Spinal cord (tissue), 10 donors: ENCODE data around the gene SPINK6. TPM values are rescaled to one million over a fixed set of nuclear protein-coding genes. Genes with fewer than 3 reads are reported as not detected.

ENCODE experiments used
- DNase-seq, 6 donors: peaks; one replicate each; pipeline versions ENCODE4 v3.0.0 to v3.0.0-alpha.2; 2013 to 2015; ENCODE audit warnings: low spot score in 6 of 6, low read depth in 4 of 6
- H3K27ac ChIP-seq: one replicate; pipeline ENCODE4 v1.5.1; 2013; ENCODE audit warnings: low read depth, low read length, control low read depth
- H3K27me3 ChIP-seq: one replicate; pipeline ENCODE4 v1.6.1; 2013; ENCODE audit warnings: low read length; ENCODE audit not compliant: control insufficient read depth, insufficient read depth
- H3K36me3 ChIP-seq: one replicate; pipeline ENCODE4 v1.6.1; 2013; ENCODE audit warnings: low read length; ENCODE audit not compliant: control insufficient read depth, insufficient read depth
- H3K4me1 ChIP-seq: one replicate; pipeline ENCODE4 v1.6.1; 2013; ENCODE audit warnings: low read length; ENCODE audit not compliant: control insufficient read depth, insufficient read depth
- H3K4me3 ChIP-seq: one replicate; pipeline ENCODE4 v1.5.1; 2013; ENCODE audit warnings: low read depth, low read length, control low read depth
- H3K9me3 ChIP-seq: one replicate; pipeline ENCODE4 v1.6.1; 2013; ENCODE audit warnings: low read length; ENCODE audit not compliant: control insufficient read depth, insufficient read depth
- WGBS: methylation state at CpG from one replicate; pipeline ENCODE4 v1.1.5; 2013; ENCODE audit warnings: missing lambda C conversion rate; ENCODE audit not compliant: insufficient coverage; 5-methylcytosine and 5-hydroxymethylcytosine counted together
- polyA plus RNA-seq, 2 donors: library from polyadenylated mRNA; unstranded; fragments of 120-200 nt; gene quantifications; one replicate each; pipeline ENCODE4 v1.2.1, GENCODE V29; 2013; ENCODE audit not compliant: insufficient read length in 2 of 2
- total RNA-seq, 2 donors: library from RNA; depleted of rRNA in 1 of 2; stranded (reverse); fragments of 120-200 nt in 1 of 2; fragments of >200 nt in 1 of 2; gene quantifications; one replicate each; pipeline versions ENCODE4 v1.2.3 to v1.2.4, GENCODE V29; 2013 to 2014
- donor health status: healthy.

Gene SPINK6
- total and polyA plus RNA-seq, 4 donors: not detected

DNA sequence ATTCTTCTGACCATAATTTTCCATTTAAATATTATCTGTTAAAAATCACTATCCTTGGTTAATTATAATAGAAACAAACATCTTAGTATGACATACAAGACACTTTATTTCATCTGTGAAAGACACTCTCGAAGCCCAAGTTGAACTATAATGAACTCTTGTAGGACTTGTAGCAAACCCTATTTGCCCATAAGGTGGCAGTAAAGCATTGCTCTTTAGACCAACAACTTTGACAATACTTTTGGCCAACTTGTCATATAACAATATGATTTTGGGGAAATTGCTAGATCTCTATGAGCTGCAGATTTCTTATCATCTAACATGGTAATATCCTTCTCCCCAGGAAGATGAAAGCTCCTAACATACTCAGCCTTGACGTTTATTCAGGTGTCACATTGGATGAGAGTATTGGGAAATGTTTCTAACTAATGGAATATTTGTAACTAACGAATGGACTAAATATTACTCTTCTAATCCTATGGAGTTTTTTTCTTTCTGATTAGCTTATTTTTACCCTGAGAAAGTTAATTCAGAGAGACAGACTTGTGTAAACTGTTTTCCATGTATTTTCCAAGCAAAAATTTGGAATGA is 23.5 kb upstream of the SPINK6 start:
- Histone ChIP-seq H3K36me3 (no peaks in the 10 kb centered on the region), H3K27ac (no peak overlapping the region), H3K9me3 (no peaks in the 10 kb centered on the region), H3K4me3 (no peak overlapping the region), H3K4me1 (no peaks in the 10 kb centered on the region), H3K27me3 (no peaks in the 10 kb centered on the region)
- DNase-seq: peak; percentile 17 to 86 (median 30)
- no CpG with 5 or more reads among the region's 3 CpGs for WGBS

DNA sequence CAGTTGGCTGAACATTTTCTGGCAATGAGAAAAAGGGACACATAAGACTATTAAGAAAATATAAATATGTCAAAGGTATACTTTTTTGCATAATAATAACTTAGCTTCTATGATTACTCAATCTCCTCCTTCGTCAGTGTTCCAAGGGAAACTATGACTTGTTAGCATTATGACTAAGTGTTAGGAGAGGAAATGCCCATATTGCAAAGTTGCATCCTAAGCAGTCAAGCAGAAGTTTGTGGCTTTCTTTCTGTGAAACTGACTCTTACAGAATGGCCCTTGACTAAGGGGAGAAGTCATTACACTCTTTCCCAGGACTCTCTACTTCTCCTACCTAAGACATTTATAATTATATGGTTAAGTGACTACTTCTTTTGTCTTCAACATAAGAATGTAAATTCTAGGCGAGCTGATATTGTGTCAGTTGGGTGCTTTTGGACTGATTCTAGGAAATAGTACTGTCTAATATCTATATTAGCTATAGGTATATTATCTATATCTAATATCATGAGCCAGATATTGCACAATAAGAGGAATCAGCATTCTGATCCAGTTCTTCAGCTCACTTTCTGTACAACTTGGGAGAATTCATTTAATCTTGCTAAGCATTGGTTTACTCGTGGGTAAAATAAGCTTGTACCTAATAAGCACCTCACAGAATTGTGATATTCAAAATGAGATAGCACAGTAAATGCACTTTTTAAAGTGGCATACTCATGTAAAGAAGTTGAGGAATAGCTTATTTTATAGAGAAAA is 16.4 kb upstream of the SPINK6 start:
- Histone ChIP-seq H3K4me1 (no peaks in the 10 kb centered on the region), H3K9me3 (no peaks in the 10 kb centered on the region), H3K27me3 (no peaks in the 10 kb centered on the region), H3K4me3 (no peak overlapping the region), H3K27ac (no peak overlapping the region), H3K36me3 (no peaks in the 10 kb centered on the region)
- no peak for DNase-seq
- no CpG with 5 or more reads among the region's 3 CpGs for WGBS

DNA sequence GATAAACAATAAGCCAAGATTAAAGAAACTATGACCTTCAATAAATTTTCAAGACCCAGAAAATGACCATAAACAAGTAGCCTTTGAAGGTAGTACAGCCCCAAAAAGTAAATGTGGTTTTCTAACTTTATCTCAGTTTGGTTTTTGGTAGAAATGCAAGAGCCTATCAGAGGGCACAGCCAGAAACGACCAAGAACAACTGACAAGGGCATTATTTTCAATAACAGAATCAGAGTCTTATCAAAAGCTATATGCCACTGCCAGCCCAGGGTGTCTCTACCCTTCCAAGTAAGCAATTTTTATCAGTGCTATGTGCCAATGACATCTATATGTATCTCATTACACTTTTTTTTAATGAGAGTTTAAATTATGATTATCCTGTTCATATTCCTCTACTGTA is 11.8 kb upstream of the SPINK6 start:
- no peaks in the 10 kb centered on the region for H3K36me3 ChIP-seq
- H3K27me3 ChIP-seq: no peaks in the 10 kb centered on the region
- H3K27ac ChIP-seq: no peak overlapping the region
- no peak for DNase-seq
- WGBS: no CpG with 5 or more reads among the region's 1 CpG
- H3K4me1 ChIP-seq: no peaks in the 10 kb centered on the region
- H3K9me3 ChIP-seq: no peaks in the 10 kb centered on the region
- H3K4me3 ChIP-seq: no peak overlapping the region

DNA sequence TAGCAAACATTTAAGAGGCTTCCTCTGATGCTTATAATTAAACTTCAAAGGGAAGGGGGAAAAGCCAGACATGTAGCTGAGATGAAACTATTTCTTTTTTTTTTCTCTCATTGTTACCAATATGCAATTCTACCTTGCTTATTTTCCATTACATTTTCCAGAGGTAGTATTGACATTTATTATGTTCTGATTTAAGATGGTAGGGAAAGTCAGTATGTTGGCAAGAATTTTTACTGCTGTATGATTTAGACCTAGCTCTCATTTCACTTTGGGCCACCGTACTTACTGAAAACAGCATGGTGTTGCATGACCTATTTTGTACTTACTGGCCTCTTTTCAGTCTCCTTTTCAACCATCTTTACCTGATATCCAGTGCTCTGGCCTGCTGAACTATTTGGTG is 9.6 kb upstream of the SPINK6 start:
- no peak for DNase-seq
- Histone ChIP-seq H3K4me1 (no peaks in the 10 kb centered on the region), H3K27me3 (no peaks in the 10 kb centered on the region), H3K27ac (no peak overlapping the region), H3K36me3 (no peaks in the 10 kb centered on the region), H3K9me3 (no peaks in the 10 kb centered on the region), H3K4me3 (no peak overlapping the region)
- WGBS: 80% methylated on average over 1 of the region's 1 CpG

DNA sequence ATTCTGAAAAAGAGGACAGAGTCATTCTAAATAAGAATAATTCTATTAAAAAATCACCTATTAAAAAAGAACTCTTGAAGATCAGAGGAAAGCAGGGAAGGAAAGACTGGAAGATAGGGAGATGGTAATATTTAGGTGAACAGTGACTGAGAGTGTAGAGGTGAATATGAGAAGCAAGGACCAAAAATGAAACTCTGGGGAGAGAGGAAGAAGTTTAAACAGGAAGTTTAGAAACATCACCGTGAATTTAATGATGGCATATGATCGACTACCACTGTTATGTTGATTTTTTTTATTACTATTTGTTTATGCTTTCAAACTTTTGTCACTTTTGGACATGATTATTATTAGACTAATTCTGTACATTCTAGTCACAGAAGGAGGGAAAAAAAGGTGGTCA is 1.7 kb upstream of the SPINK6 start:
- Histone ChIP-seq H3K36me3 (no peaks in the 10 kb centered on the region), H3K4me3 (no peak overlapping the region), H3K27ac (no peak overlapping the region), H3K27me3 (no peaks in the 10 kb centered on the region), H3K9me3 (no peaks in the 10 kb centered on the region), H3K4me1 (no peaks in the 10 kb centered on the region)
- no peak for DNase-seq
- WGBS: no CpG with 5 or more reads among the region's 2 CpGs

DNA sequence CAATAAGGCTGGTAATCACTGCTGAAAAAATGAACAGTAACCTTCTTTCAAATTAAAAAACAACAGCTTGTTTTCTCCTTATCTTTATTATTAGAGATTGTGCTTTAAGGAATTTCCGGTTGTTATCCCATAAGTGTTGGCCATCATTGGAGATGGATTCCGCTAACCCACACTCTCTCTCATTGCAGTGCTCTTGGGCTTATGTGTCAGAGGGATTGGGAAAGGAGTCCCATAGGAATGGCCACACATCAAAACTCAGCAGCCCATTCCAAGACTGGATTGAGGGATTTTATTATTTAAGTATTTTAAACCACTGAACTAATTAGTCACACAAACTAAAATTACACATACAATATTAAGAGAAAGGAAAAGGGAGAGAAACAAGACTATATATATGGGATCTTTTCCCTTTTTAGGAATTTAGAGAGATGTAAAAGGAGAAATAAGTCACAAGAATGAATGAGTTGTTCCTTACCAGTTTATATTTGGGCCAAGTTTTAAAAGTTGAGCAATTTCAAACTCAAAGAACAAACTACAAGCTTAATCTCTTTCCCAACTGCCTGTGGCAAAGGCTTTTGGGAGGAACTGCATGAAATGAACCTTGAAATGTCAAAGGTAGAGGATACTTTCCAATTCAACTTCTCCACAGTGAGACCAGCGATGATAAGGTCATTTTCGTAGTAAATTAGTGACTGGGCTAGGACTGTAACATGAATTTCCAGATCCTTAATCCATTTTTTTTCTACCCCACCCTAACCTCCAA is 2.4 kb downstream of the SPINK6 start:
- no CpG with 5 or more reads among the region's 4 CpGs for WGBS
- Histone ChIP-seq H3K9me3 (no peaks in the 10 kb centered on the region), H3K27ac (no peak overlapping the region), H3K27me3 (no peaks in the 10 kb centered on the region), H3K4me1 (no peaks in the 10 kb centered on the region), H3K4me3 (no peak overlapping the region), H3K36me3 (no peaks in the 10 kb centered on the region)
- DNase-seq: no peak

DNA sequence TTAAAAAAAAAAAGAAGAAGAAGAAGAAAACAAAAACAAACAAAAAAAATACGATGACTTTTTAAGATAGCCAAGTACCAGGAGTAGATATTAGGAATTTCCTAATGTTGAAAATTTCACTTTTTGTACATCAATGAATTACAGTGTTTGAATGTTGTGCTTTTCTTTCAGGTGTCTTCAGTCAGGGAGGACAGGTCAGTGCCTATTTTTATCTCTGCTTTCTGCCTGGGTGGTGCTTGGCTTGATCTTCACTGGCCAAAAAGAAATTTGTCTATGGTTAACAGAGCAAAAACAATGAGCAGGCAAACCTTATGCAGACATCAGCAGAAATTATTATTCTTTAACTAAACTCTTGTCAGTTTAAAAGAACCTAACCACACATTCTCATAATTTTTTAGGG is 3.0 kb downstream of the SPINK6 start:
- WGBS: no CpG with 5 or more reads among the region's 1 CpG
- Histone ChIP-seq H3K36me3 (no peaks in the 10 kb centered on the region), H3K27me3 (no peaks in the 10 kb centered on the region), H3K4me3 (no peak overlapping the region), H3K9me3 (no peaks in the 10 kb centered on the region), H3K27ac (no peak overlapping the region), H3K4me1 (no peaks in the 10 kb centered on the region)
- no peak for DNase-seq

DNA sequence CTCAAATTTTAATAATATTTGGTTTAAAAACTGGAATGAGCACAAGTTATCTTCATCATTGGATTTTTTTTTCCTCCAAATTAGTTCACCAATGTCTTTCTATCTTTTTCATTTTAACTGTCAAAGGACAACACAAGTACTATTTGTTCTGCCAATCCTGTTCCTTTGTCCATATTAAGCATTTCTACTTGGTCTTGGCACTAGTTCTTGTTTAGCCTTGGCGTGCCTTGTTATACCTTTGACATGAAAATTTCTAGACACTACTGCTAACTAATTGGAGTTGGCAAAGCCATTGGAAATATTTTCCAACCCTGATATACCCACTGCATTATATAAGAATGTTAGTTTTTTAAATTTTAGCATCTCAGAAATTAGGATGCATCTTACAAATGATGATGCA is 3.8 kb downstream of the SPINK6 start:
- Histone ChIP-seq H3K4me1 (no peaks in the 10 kb centered on the region), H3K36me3 (no peaks in the 10 kb centered on the region), H3K4me3 (no peak overlapping the region), H3K27me3 (no peaks in the 10 kb centered on the region), H3K9me3 (no peaks in the 10 kb centered on the region), H3K27ac (no peak overlapping the region)
- DNase-seq: peak in 1 of 6 donors; percentile 9
- WGBS: no CpG with 5 or more reads among the region's 1 CpG

DNA sequence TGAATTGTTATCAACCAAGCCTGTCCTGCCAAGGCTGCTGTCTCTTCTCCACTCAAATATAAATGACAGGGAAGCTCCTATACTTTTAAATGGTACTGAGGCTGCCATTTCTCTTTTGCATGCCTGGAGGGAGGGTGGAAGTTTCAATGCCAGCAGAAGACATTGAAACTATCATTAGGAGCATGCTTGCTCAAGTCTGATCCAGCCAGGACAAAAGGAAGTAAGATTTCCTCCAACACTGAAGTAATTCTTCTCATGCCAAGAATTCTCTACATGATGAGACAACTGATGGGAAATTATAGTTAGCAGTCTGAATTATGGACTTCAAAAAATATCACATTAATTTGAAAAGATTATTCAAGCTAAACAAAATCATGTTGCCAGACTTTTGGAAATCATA is 5.4 kb downstream of the SPINK6 start:
- Histone ChIP-seq H3K9me3 (no peaks in the 10 kb centered on the region), H3K4me1 (no peaks in the 10 kb centered on the region)

More for the DNA sequence above, 5.4 kb downstream of the SPINK6 start:
- Histone ChIP-seq H3K36me3 (no peaks in the 10 kb centered on the region), H3K4me3 (no peak overlapping the region), H3K27ac (no peak overlapping the region), H3K27me3 (no peaks in the 10 kb centered on the region)
- no peak for DNase-seq
